HG03342 (cell line): ENCODE data around the gene ALDH3A2.
"Not testable (repeated sequence)": the region's sequence is repeated elsewhere in the genome, so short reads cannot be mapped to it uniquely, and the experiment has no call there.

Source experiments
- ATAC-seq: cut with Tn5 transposase; IDR thresholded peaks from one replicate; pipeline ENCODE4 v1.9.1; 2021; ENCODE audit warnings: mild to moderate bottlenecking, moderate library complexity; ENCODE audit not compliant: unreplicated experiment

ALDH3A2 gene

DNA sequence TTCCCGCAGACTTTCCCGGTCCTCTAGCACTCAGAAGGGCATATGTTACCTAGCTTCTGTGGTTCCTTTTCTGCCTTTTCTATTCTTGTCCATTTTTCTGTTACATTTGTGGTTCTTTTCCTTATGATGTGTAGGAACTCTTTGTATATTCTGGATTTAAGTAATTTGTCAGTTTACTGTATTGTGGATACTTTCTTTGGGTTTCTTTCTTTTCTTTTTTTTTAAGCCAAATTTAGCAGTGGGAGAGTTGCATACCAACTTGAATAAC is 657 bp downstream of the ALDH3A2 start:
- no peak for ATAC-seq

DNA sequence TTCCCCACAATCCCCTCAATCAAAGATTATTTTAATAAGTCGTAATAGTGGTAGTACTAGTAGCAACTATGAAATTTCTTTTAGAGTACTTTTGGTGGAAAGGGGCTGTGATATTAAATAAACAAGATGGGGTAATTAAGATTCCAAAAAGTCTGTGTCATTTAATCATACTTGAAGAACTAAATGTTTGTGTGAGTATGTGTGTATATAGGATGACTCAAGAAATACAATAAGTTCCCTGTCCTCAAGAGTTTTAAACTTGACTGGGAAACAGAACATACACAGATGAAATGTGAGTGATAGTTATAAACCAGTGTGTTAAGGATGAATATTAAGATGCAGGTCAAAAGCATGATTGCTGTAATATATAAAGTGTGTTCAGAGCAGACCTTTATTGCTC is 2.3 kb downstream of the ALDH3A2 start:
- ATAC-seq: no peak

DNA sequence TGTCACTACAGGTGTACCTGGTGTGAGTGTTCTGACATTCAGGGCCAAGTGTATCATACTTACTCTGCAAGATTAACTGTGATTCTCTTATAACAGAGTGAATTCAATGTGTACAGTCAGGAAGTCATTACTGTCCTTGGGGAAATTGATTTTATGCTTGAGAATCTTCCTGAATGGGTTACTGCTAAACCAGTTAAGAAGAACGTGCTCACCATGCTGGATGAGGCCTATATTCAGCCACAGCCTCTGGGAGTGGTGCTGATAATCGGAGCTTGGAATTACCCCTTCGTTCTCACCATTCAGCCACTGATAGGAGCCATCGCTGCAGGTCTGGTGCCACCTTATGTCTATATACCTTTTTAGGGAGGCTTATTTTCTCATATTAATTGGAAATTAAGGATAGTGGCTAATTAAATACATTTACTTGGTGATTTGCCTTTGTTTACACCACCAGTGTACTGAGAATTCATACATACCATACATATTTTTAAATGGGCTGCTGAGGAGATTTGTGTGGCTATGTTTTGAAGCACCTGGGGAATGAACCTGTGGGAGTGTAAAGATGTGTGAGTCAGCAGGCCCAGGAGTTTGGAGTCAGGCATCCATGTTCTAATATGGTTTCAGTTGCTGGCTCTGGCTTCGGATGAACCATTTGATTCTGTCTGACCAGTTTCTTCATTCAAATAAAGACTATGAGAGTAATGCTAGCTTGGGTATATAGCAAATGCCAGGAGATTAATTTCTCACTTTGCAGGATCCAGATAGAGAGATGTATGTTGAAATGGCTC is 3.1 kb downstream of the ALDH3A2 start:
- no peak for ATAC-seq

DNA sequence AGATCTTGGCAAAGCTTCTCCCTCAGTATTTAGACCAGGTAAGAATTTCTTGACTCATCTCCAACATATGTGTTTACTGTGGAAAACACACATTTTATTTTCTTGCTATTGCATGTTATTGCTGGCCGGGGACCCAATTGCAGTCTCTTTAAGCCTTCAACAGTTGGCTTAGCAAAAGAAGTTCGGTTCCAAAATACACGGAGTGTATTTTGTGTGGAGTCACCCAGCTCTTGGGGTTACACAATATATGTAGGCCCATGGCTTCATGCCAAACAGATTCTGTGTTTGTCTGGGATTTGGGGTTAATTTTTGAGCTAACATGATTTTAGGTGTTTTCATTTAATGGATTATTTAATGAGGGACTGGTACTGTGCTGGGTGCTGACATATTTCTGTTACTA is 4.0 kb downstream of the ALDH3A2 start:
- ATAC-seq: no peak

DNA sequence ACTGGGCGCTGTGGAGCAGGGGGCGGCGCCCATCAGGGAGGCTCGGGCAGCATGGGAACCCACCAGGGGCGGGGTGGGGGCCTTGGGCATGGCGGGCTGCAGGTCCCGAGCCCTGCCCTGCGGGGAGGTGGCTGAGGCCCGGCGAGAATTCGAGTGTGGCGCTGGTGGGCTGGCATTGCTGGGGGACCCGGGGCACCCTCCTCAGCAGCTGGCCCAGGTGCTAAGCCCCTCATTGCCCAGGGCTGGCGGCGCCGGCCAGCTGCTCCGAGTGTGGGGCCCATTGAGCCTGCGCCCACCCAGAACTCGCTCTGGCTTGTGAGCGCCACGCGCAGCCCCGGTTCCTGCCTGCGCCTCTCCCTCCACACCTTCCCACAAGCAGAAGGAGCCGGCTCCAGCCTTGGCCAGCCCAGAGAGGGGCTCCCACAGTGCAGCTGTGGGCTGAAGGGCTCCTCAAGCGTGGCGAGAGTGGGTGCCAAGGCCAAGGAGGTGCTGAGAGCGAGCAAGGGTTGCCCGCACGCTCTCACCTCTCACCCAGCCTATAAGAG is 5.9 kb downstream of the ALDH3A2 start:
- ATAC-seq: no peak

DNA sequence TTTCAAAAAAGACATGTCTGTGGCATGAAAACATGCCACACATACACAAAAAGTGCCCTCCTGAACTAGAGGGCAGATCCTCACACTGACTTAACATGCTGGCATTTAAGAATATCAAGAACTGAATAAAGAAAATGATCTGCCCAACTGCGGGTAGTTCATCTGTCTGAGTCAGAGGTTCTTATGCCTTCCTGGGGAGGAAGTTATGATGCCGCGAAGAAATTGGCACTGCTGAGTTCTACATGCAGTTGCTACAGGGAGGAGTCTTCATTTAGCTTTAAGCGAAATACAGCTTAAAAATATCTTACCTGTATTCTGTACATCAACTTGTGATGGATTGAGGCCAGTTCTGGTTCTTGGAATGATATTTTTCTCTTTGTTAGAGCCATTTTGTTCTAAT is 6.3 kb downstream of the ALDH3A2 start:
- no peak for ATAC-seq

DNA sequence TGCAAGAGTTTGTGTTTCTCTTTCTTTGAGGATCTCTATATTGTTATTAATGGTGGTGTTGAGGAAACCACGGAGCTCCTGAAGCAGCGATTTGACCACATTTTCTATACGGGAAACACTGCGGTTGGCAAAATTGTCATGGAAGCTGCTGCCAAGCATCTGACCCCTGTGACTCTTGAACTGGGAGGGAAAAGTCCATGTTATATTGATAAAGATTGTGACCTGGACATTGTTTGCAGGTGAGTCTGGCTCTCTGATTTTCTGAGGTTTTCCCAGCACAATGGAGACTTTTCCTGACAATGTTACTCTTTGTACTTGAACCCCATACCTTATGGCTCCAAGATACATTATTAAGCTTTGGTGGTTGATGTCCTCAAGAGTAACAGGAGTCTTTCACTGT is 7.8 kb downstream of the ALDH3A2 start:
- ATAC-seq: no peak

DNA sequence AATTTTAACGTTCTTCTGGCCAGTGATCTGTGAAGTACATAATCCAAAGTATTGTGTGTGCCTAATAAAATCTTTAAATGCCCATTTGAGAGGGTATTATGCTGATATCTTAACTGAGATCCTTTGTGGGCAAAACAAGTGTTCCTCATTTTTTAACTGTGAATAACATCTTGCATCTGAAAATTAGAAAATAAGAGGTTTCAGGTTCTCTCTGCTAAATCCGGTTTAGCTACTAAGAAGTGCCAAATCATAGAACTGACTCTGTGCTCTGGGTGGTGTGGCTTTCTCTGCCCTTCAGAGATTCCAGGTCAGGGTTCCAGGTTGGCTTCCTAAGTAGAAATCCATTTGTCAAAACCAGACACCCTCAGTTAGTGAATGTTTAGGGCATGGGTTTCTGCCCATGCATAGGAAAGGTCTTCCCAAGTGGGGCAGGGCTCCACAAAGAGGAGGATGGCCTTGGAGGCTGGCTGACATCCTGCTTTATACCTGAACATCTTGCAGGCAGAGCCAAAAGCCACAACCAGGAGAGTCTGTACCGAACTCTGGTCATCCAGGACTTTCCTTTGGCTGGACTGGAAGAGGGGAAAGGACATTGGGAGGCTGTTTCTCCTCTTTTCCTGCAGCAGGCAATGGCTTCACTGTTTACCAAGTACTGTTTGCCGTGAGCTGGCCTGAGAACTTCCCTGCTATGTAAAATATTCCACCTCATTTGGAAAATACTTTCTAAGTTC is 8.5 kb downstream of the ALDH3A2 start:
- ATAC-seq: no peak

DNA sequence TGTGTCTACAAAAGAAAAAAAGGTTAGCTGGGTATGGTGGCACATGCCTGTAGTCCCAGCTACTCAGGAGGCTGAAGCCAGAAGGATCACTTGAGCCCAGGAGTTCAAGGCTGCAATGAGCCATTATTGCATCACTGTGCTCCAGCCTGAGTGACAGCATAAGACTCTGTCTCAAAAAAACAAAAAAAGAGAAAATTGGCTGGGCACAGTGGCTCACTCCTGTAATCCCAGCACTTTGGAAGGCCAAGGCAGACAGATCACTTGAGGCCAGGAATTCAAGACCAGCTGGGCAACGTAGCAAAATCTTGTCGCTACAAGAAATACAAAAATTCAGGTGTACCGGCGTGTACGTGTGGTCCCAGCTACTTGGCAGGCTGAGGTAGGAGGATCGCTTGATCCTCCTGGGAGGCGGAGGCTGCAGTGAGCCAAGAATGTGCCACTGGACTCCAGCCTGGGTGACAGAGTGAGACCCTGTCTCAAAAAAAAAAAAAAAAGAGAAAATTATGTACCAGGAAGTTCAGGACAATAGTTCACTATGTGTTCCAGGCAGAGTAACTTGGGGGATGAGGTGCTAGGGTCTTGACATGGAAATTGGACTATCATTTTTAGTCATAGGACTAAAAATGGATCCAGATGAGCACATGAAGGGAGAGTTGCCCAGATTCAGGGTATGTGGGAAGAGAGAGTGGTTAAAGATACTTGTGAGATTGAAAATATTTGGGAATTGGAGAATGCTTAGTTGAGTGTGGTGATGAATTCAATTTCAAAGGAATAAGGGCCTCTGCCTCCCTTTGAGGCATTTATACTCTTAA is 11.0 kb downstream of the ALDH3A2 start:
- ATAC-seq: no peak

DNA sequence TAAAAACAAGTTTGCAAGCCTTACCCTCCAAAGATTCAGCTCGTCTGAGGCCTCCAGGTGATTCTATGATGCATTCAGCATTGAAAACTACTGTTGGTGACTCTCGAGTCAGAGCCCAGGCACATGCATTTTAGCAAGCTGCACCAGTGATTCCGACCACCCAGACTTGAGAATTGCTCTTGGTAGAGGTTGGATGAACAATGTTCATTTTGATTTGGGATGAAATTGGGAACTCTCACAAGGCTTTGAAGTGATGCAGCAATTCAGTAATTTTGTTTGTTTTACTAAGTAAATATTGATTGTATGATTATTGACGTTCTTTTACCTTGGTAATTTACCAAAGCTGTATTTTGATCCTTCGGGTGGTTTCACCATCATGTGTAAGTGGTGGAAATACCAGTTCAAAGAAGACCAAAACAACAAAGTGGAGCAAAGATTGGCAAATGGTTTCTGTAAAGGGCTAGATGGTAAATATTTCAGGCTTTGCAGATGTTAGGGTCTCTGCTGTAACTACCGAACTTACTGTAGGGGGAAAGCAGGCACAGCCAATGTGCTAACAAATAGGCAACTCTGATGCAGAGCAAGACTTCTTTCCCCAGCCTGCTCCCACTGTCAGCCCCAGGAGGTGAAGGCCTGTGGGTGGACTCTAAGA is 11.8 kb downstream of the ALDH3A2 start:
- no peak for ATAC-seq

DNA sequence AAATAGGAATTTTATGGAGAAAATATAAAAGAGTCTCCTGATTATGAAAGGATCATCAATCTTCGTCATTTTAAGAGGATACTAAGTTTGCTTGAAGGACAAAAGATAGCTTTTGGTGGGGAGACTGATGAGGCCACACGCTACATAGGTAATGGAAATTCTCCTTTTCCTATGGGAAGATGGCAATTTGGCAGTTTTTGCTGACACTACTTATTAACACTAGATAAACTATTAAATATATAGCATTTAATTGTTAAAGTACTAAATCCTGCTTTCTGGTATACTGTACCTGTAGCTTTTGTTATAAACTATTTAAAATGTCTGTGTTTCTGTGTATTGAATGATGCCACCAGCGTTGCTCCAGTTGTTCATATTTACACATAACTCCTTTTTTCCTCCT is 12.6 kb downstream of the ALDH3A2 start:
- no peak for ATAC-seq

DNA sequence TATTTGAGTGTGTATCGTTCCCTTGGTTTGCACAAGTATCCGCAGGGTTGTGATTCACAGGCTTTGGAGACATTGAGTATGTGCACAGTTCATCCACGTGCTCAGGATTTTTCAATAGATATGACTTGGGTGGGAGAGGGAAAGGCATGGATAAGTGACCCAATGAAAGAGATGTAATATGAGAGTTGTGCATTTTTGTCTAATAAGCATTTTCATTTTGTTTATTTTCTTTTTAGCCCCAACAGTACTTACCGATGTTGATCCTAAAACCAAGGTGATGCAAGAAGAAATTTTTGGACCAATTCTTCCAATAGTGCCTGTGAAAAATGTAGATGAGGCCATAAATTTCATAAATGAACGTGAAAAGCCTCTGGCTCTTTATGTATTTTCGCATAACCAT is 14.5 kb downstream of the ALDH3A2 start:
- ATAC-seq: no peak

DNA sequence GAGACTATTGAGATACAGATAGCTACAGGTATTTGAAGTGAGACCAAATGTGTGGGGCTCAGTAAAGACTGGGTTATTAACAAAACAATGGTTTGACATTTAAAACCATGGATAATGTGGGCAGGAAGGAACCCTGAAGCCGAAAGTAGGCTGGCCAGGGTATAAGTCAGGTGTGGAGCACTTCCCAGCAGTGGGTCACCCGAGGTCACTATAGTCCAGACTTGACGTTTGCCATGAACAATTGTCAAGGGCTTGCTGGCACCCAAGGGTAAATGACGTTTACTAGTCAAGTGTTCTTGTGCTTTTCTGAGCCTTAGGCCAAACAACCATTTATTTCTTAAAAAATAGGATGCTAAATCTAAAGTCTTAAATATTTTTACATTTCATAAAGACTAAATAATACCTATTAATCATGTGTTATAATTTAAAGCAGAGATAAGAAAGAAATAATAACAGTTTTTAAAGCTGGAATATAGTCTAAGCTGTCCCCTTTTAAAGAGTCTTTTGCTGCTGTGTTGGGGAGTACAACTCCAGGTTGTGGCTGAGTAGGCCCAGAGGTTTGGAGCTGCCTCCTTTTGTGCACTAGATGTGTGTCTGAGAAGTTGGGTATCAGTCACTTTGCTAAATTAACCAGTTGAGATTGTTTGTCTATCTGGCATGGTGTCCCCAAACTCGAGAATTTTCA is 15.7 kb downstream of the ALDH3A2 start:
- ATAC-seq: no peak

DNA sequence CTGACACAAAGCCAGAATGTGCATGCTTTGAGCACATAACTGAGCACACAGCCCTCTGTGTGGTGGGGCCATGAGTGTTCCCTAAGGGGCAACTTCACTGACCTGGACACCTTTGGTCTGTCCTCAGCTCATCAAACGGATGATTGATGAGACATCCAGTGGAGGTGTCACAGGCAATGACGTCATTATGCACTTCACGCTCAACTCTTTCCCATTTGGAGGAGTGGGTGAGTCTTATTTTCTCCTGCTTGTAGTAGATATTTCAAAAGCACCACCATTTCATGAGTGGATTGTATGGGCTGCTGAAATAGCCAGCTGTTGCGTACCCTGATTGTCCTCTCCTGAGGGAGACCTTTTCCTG is 16.2 kb downstream of the ALDH3A2 start:
- no peak for ATAC-seq

DNA sequence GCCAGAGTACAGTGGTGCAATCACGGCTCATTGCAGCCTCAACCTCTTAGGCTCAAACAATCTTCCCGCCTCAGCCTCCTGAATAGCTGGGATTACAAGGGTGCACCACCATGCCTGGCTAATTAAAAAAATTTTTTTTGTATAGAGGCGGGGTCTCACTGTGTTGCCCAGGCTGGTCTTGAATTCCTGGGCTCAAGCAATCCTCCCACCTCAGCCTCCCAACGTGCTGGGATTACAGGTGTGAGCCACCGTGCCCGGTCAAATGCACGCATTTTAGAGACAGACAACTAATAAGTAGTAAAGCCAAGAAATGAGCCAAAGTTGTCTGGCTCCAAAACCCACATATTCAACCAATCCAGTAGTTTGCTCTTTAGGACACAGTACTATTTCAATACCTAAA is 21.1 kb downstream of the ALDH3A2 start:
- not testable (repeated sequence) for ATAC-seq

DNA sequence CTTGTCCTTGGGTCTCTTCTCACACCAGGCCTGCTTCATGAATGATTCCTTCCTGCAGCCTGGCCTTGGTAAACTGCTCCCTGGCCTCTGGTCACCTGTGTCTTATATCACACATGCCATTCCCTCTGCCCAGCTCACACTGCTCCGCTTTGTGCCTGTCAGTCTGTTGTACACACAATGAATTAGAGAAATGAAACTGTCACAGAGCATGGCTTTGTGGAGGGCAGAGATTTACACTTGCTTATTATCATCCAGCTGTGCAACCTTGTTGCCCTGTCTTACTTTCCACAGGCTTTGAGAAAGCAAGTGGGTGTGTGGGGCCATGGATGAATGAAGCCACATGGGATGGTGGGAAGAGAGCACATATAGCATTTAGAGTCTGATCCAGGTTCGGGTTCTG is 22.4 kb downstream of the ALDH3A2 start:
- ATAC-seq: no peak

DNA sequence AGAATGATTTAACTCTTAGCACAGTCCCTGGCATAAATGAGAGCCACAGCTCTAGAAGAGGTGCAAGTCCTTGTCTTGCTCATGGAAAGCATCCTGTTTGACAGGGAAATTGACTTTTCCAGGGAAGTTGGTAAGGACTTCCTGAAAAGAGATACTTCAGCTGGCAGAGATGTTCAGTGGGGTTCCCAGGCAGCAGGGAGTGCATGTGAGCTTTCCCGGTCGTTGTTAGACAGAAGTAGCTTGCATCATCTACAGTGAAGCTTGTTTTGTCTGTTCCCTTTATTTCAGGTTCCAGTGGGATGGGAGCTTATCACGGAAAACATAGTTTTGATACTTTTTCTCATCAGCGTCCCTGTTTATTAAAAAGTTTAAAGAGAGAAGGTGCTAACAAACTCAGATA is 22.9 kb downstream of the ALDH3A2 start:
- ATAC-seq: no peak

DNA sequence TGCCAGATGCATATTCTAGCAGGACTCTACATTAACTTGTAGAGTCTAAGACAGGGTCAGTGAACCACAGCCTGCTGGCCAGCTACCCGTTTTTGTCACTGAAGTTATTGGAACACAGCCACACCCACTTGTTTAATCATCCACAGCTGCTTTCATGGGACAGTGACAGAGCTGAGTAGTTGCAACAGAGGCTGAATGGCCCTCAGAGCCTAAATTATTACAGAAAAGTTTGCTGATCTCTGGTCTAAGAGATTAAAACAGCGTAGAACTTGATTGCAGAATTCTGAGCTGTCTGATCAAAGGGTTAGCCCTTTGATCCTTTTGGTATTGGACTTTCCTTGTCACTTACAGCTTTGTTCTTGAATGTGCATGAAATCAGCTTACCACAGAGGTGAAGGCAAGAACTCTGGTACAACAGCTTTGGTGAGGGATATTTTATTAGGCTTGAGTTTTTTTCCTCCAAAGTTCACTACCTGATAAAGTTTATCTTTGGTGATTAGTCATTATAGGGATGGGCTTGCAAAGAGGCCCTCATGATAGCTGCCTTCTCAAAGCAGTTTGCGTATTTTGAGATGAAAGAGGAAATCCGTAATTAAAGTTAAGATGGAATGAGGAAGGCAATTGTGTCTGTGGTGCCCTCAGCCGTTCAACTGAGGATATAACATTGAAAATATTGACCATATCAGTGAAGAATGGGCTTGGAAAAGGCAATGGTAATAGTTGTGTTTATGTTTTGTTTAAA is 23.6 kb downstream of the ALDH3A2 start:
- no peak for ATAC-seq

DNA sequence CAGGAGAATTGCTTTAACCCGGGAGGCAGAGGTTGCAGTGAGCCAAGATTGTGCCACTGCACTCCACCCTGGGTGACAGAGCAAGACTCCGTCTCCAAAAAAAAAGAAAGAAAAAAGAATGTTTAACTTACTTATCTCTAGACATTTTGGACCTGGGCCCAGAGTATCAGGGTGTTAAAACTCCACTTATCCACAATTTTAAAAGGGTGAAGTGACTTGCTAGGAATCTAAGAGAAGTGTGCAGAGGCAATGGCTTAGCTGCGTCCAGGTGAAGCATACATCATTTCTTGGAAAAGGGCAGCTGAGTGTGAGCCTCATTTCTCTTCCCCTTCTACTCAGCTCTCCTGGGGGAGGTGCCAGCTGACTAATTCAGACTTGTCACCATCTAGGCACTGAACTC is 25.1 kb downstream of the ALDH3A2 start:
- no peak for ATAC-seq

DNA sequence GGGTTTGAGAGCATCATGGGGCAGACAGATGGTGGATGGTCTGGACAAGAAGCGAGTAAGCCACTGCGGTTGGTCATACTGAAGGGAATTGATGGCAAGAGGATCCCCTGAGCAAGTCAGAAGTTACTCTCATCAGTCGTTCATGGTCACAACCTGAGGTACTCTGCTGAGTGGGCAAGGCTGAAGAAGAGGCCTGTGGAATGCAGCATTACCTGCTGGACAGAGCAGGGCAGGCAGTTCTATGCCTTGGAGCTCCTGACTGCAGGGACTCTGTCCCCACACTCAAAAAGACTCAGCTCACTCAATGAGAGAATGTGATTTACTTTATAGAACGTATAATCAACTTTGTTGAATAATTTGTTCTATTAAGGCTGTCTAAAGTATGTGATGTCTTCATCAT is 28.3 kb downstream of the ALDH3A2 start:
- ATAC-seq: no peak
